Prostate gland (tissue), 2 donors: Measurements from ENCODE around the gene FBXL4. TPM values are rescaled to one million over a fixed set of nuclear protein-coding genes. Genes with fewer than 3 reads are reported as not detected.

Experiments
- DNase-seq: peaks from one replicate; pipeline ENCODE4 v3.0.0-alpha.2; 2019; ENCODE audit warnings: low spot score
- H3K27ac ChIP-seq, 2 donors: fragments of 200-600 bp; sonication (generic); 2 replicates each; pipeline ENCODE4 v1.5.1; 2017 to 2019
- H3K27me3 ChIP-seq: fragments of 200-600 bp; sonication (generic); replicated peaks from 2 replicates; pipeline ENCODE4 v1.5.1; 2019; ENCODE audit not compliant: insufficient read depth
- H3K36me3 ChIP-seq, 2 donors: fragments of 200-600 bp; sonication (generic); 1 replicate in 1 of 2; 2 replicates in 1 of 2; pipeline versions ENCODE4 v1.5.1 to v1.8.1; 2017 to 2019
- H3K4me1 ChIP-seq: fragments of 200-600 bp; sonication (generic); replicated peaks from 2 replicates; pipeline ENCODE4 v1.5.1; 2019
- H3K4me3 ChIP-seq, 2 donors: fragments of 200-600 bp; sonication (generic); 2 replicates each; pipeline ENCODE4 v1.5.1; 2017 to 2019
- H3K9me3 ChIP-seq: fragments of 200-600 bp; sonication (generic); 2 replicates; pipeline ENCODE4 v1.5.1; 2017
- POLR2A ChIP-seq: fragments of 450-650 bp; IDR thresholded peaks from one replicate; pipeline ENCODE4 v1.6.1; 2016; ENCODE audit warnings: antibody characterized with exemption, mild to moderate bottlenecking
- POLR2AphosphoS5 ChIP-seq: sonication (generic); formaldehyde crosslinking; IDR thresholded peaks from one replicate; pipeline ENCODE4 v1.6.1; 2017; ENCODE audit warnings: antibody characterized with exemption
- WGBS: methylation state at CpG from one replicate; pipeline ENCODE4 v1.1.5; 2018; 5-methylcytosine and 5-hydroxymethylcytosine counted together
- intact Hi-C: fragments of 100-400 bp; cut with DNase I; formaldehyde crosslinking; loops from one replicate; pipeline ENCODE4 v1.14.2; 2022
- total RNA-seq, 2 donors: library from RNA; depleted of rRNA; stranded (reverse); fragments of >200 nt; gene quantifications; one replicate each; pipeline ENCODE4 v1.1.0, GENCODE V29; 2016
- TF ChIP-seq, protein P1 (sequence below), 4 experiments: fragments of 200-600 bp in 2 of 4; fragments of 450-650 bp in 2 of 4; sonication (generic) in 2 of 4; IDR thresholded peaks; 1 replicate in 3 of 4; 2 replicates in 1 of 4; pipeline ENCODE4 v1.5.1; 2016 to 2019; ENCODE audit warnings: antibody characterized with exemption in 4 of 4, mild to moderate bottlenecking in 2 of 4, moderate library complexity in 2 of 4

The FBXL4 gene
- total RNA-seq, 2 donors from 2014 or later, result 21.6 to 27.1 TPM

DNA sequence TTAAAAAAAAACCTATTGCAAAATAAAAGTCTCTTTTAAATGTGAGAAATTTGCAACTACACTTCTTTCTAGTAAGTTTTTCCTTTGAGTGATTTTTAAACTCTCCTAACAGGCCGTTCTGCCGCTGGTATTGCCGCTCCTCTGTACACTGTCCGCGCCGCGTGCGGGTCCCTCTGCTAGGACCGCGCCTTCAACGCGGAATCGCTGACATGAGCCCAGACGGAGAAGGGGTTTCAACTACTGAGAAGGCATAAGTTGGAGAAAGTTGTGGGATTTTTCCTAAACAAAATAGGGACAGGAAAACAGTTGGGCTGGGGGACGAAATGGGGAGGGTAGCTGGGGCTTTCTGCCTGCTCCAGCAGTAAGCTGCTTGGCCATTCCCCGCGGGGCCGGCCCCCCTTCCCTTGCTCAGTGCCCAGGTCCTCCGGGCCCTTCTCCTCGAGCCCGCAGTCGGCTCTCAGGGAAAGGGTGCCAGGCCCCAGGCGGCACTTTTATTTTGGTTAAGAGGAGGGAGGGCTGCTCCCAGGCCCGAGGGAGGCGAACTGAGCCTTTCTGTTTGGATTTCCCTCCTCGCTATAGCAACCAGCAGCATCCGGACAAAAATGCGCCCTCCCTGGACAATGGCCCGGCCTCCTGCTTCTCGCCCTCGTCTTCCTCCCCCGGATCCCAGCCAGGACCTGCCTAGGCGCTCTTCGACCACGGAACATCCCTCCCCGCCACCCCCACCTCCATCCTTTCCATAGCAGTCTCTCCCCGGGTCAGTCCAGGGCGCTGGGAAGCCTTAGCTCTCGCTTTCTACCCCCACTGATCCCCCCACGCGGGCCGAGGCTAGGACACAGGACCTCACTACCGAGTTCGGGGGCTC, 120.2 kb downstream of the FBXL4 start:
- Histone ChIP-seq H3K27me3 (peaks cover 57% of the 10 kb centered on the region), H3K36me3 (no peaks in the 10 kb centered on the region), H3K4me1 (peaks cover 4% of the 10 kb centered on the region), H3K9me3 (no peaks in the 10 kb centered on the region), H3K4me3 (no peak overlapping the region), H3K27ac (no peak overlapping the region)
- DNase-seq, result no peak
- TF ChIP-seq, protein P1, sequence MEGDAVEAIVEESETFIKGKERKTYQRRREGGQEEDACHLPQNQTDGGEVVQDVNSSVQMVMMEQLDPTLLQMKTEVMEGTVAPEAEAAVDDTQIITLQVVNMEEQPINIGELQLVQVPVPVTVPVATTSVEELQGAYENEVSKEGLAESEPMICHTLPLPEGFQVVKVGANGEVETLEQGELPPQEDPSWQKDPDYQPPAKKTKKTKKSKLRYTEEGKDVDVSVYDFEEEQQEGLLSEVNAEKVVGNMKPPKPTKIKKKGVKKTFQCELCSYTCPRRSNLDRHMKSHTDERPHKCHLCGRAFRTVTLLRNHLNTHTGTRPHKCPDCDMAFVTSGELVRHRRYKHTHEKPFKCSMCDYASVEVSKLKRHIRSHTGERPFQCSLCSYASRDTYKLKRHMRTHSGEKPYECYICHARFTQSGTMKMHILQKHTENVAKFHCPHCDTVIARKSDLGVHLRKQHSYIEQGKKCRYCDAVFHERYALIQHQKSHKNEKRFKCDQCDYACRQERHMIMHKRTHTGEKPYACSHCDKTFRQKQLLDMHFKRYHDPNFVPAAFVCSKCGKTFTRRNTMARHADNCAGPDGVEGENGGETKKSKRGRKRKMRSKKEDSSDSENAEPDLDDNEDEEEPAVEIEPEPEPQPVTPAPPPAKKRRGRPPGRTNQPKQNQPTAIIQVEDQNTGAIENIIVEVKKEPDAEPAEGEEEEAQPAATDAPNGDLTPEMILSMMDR (IDR thresholded peaks at IDR 0.05), result no peak
- 6% methylated on average over 44 of the region's 44 CpGs for WGBS
- intact Hi-C loops, result no loop called here

DNA sequence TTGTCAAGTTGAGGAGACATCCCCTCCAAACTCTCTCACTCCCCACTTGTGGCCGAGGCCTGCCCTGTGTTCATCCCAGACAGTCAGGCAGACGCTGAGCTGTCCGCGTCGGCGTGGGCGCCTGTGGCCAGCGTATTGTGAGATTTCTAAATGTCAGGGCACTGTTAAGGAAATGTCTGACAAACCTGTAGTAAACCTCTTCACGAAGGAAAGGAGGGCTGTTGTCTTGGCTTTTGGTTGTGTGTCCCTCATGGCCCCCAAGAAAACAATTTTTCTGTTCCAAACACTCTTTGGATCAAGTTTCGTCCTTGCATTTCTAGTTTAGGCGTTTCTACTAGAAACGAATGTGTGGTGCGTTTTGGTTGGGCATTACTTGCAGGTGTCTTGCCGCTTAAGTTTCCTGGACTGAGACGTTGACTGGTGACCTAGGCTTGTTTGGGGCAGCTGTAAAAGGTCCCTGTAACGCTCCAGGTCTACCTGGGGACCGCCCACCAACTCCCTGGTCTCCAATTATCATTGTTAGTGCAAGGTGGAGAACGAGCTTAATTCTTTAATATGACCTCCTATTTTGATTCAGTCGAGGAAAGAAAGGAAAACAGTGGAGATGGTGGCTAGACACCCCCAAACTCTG, 122.0 kb downstream of the FBXL4 start:
- no peak for DNase-seq
- Histone ChIP-seq H3K27me3 (peaks cover 47% of the 10 kb centered on the region), H3K4me3 (no peak overlapping the region), H3K27ac (no peak overlapping the region), H3K36me3 (no peaks in the 10 kb centered on the region), H3K4me1 (no peaks in the 10 kb centered on the region), H3K9me3 (no peaks in the 10 kb centered on the region)
- intact Hi-C loops, result no loop called here
- TF ChIP-seq POLR2AphosphoS5 (no peak), POLR2A (no peak)
- TF ChIP-seq, protein P1 (IDR thresholded peaks at IDR 0.05), result no peak
- WGBS, result 8% methylated on average over 19 of the region's 19 CpGs

DNA sequence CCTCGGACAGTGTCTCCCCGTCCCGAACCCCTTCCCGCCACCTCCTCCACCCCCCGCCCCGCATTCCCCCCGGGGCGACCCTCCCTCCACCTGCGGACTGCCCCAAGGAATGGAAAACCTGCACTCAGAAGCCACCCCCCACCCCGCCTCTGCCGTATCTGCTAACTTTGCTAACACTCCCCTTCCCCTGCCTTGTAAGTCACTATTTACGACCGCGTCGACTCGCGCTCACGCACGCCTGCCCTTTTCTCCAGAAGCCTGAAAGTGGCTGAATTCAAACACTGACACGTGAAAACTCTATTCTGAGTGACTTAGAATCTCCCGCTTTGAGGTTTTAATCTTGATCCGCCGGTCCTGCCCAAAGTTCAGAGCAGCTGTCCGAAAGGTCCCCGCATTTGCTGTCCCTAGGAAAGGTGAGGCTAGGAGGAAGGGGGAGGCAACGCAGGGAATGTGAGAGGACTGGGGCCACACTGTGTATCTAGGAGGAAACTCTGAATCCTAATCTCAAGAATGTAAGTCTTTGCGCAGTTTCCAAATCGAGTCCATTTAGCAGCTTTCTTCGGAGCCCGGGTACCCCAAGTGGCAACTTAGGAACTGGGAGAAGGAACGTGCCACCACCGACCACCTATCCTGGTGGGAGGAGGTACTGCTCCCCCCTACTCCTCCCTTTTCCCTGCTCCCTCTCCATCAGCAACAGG, 122.7 kb downstream of the FBXL4 start:
- Histone ChIP-seq H3K4me3 (no peak overlapping the region), H3K4me1 (no peaks in the 10 kb centered on the region), H3K27ac (no peak overlapping the region), H3K9me3 (no peaks in the 10 kb centered on the region), H3K27me3 (peaks cover 45% of the 10 kb centered on the region), H3K36me3 (no peaks in the 10 kb centered on the region)
- 5% methylated on average over 31 of the region's 32 CpGs for WGBS
- intact Hi-C loops, result no loop called here
- TF ChIP-seq, protein P1 (IDR thresholded peaks at IDR 0.05), result no peak
- no peak for TF ChIP-seq POLR2AphosphoS5
- TF ChIP-seq POLR2A, result no peak
- DNase-seq, result no peak

DNA sequence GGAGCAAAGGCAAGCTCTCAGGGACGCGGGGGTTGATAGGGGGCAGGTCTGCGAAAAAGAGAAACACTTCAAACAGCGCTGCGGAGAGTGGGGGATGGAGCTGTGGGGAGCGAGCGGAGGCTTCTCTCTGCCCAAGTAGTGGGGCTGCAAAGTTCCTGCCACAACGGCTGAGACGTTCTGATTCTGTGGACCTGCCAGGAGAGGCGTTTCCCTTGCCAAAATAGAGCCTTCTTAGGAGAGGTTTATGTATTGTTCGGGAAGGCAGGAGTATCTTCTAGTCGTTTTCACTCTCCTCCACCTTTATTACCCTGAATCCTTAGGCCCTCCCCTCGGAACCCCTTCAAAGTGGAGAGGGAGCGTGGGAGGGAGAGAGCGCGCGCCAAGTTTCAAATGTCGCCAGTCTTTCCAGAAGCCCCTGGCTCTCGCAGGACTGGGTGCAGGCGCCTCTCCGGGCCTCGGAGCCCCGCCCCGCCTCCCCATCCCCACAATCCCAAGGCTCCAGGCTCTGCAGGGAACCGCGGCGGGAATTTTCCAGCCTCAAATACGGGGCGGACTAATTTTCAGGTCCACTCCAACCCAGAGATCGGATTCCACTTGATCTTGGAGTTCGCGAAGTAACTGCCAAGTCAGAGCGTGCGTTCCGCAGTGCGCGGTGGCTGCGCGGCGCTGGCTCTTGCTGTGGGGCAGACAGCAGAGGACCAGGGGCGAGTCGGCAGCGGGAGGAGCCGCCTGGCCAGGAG, 123.4 kb downstream of the FBXL4 start:
- no peak overlapping the region for H3K4me3 ChIP-seq
- TF ChIP-seq, protein P1 (IDR thresholded peaks at IDR 0.05), result no peak
- TF ChIP-seq POLR2AphosphoS5 (no peak), POLR2A (no peak)

More for the DNA sequence above, 123.4 kb downstream of the FBXL4 start:
- Histone ChIP-seq H3K27me3 (peaks cover 39% of the 10 kb centered on the region), H3K9me3 (no peaks in the 10 kb centered on the region), H3K36me3 (no peaks in the 10 kb centered on the region), H3K4me1 (no peaks in the 10 kb centered on the region), H3K27ac (no peak overlapping the region)
- intact Hi-C loops, result no loop called here
- no peak for DNase-seq
- WGBS, result 2% methylated on average over 43 of the region's 44 CpGs
